Hematopoietic multipotent progenitor cell treated with erythropoietin and hydrocortisone succinate and interleukin-3 and kit ligand, for 15 days (in vitro differentiated cells): Measurements from ENCODE around the gene AKAP1.

ENCODE experiments used
- DNase-seq: peaks from one replicate; pipeline ENCODE4 v3.0.0-alpha.2; 2015; ENCODE audit warnings: low spot score

AKAP1 gene

GRCh38 chr17:57130708-57131461 lies 45.8 kb downstream of the AKAP1 start:
- DNase-seq: peak; percentile 77

GRCh38 chr17:57132663-57133062 lies 47.6 kb downstream of the AKAP1 start:
- no peak for DNase-seq

GRCh38 chr17:57133486-57133885 lies 48.4 kb downstream of the AKAP1 start:
- no peak for DNase-seq

GRCh38 chr17:57135026-57135788 lies 50.2 kb downstream of the AKAP1 start:
- DNase-seq: no peak

GRCh38 chr17:57135789-57136291 lies 50.8 kb downstream of the AKAP1 start:
- DNase-seq: no peak

- DNase-seq: no peak
Measured at GRCh38 chr17:57136355-57136754, 51.3 kb downstream of the AKAP1 start.

- DNase-seq: no peak
Measured at GRCh38 chr17:57138030-57138911, 53.2 kb downstream of the AKAP1 start.

GRCh38 chr17:57138956-57139576 lies 54.0 kb downstream of the AKAP1 start:
- DNase-seq: no peak

GRCh38 chr17:57140316-57140715 lies 55.3 kb downstream of the AKAP1 start:
- no peak for DNase-seq

- no peak for DNase-seq
Measured at GRCh38 chr17:57142925-57143324, 57.9 kb downstream of the AKAP1 start.

- DNase-seq: no peak
Measured at GRCh38 chr17:57143361-57143760, 58.3 kb downstream of the AKAP1 start.

- no peak for DNase-seq
Measured at GRCh38 chr17:57143919-57144318, 58.9 kb downstream of the AKAP1 start.

GRCh38 chr17:57144567-57144966 lies 59.5 kb downstream of the AKAP1 start:
- DNase-seq: no peak

GRCh38 chr17:57145347-57145746 lies 60.3 kb downstream of the AKAP1 start:
- no peak for DNase-seq

- no peak for DNase-seq
Measured at GRCh38 chr17:57146273-57146672, 61.2 kb downstream of the AKAP1 start.

GRCh38 chr17:57151798-57152197 lies 66.8 kb downstream of the AKAP1 start:
- no peak for DNase-seq

GRCh38 chr17:57152967-57153528 lies 68.0 kb downstream of the AKAP1 start:
- DNase-seq: no peak

GRCh38 chr17:57154921-57155320 lies 69.9 kb downstream of the AKAP1 start:
- DNase-seq: no peak

GRCh38 chr17:57158325-57158724 lies 73.3 kb downstream of the AKAP1 start:
- DNase-seq: no peak

- no peak for DNase-seq
Measured at GRCh38 chr17:57158795-57159194, 73.7 kb downstream of the AKAP1 start.

GRCh38 chr17:57160624-57161023 lies 75.6 kb downstream of the AKAP1 start:
- no peak for DNase-seq

GRCh38 chr17:57164814-57165213 lies 79.8 kb downstream of the AKAP1 start:
- no peak for DNase-seq
